ENCODE results near the gene DHX35.
A peak's percentile ranks its signal among the peaks of the same experiment; 100 is the strongest.

Gene DHX35

GRCh38 chr20:39036011-39036410, 73.9 kb downstream of the DHX35 start:
- H3K36me3 ChIP-seq (ENCODE audit: control insufficient read depth in 2 of 2, insufficient read depth in 1 of 2, low read length in 2 of 2): peaks cover 18 to 72% of the 10 kb centered on the region in 2 experiments
- H3K27ac ChIP-seq (ENCODE audit: extremely low read depth, low read depth, low read length): no peak overlapping the region
- ChIA-PET POLR2A (no interaction called here), CTCF (interaction anchor here (0.9 to 4.6 kb wide), 2 partner anchors 13 to 110 kb away, joined by 5 to 20 read pairs; partner anchors contain the start of gene FAM83D)
- no peak overlapping the region for H3K4me3 ChIP-seq (ENCODE audit: low read depth, low read length)
- H3K4me1 ChIP-seq (ENCODE audit: control insufficient read depth, insufficient read depth, low read length): no peaks in the 10 kb centered on the region
- TF ChIP-seq ZNF677 (tag by site-specific recombination; IDR thresholded peaks at IDR 0.05) (no peak), WT1 (tag by site-specific recombination; IDR thresholded peaks at IDR 0.05) (no peak), ZNF518A (tag by site-specific recombination; conservative IDR thresholded peaks at IDR 0.05; ENCODE audit: low read depth) (no peak), ZNF174 (tag by site-specific recombination; IDR thresholded peaks at IDR 0.05) (no peak), ZNF449 (tag by site-specific recombination; IDR thresholded peaks at IDR 0.05) (no peak)
- TF ChIP-seq, protein P1, sequence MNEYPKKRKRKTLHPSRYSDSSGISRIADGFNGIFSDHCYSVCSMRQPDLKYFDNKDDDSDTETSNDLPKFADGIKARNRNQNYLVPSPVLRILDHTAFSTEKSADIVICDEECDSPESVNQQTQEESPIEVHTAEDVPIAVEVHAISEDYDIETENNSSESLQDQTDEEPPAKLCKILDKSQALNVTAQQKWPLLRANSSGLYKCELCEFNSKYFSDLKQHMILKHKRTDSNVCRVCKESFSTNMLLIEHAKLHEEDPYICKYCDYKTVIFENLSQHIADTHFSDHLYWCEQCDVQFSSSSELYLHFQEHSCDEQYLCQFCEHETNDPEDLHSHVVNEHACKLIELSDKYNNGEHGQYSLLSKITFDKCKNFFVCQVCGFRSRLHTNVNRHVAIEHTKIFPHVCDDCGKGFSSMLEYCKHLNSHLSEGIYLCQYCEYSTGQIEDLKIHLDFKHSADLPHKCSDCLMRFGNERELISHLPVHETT (tag by site-specific recombination; IDR thresholded peaks at IDR 0.05): no peak
- H3K9me3 ChIP-seq (ENCODE audit: control insufficient read depth, insufficient read depth, low read depth, low read length): no peaks in the 10 kb centered on the region

DNA sequence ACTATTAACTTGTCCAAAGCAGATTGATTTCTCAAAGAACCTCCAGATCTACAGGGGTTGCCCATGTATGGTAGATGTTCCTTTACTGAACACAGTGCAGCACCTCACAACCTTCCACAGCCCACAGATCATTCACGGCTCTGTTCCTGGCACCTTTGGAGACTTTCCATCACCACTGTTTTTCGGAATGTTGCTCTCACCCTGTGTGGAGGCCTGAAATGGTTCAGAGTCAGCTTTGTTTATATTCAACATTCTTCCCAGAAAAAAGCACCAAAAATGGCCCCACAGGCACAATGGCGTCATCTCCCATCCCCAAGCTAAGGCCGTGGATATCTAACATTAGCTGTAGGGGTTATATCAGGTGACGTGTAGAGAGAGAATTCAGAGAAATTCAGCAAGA, 74.7 kb downstream of the DHX35 start:
- no peak overlapping the region for H3K4me3 ChIP-seq (ENCODE audit: low read depth, low read length)
- peaks cover 18 to 66% of the 10 kb centered on the region in 2 experiments for H3K36me3 ChIP-seq (ENCODE audit: control insufficient read depth in 2 of 2, insufficient read depth in 1 of 2, low read length in 2 of 2)
- H3K4me1 ChIP-seq (ENCODE audit: control insufficient read depth, insufficient read depth, low read length): no peaks in the 10 kb centered on the region
- ChIA-PET CTCF (interaction anchor here (4.6 kb wide), 1 partner anchor 12 kb away, joined by 20 read pairs; no protein-coding TSS in a partner anchor), POLR2A (no interaction called here)
- no peaks in the 10 kb centered on the region for H3K9me3 ChIP-seq (ENCODE audit: control insufficient read depth, insufficient read depth, low read depth, low read length)
- no peak overlapping the region for H3K27ac ChIP-seq (ENCODE audit: extremely low read depth, low read depth, low read length)
- TF ChIP-seq ZNF549 (tag by site-specific recombination; IDR thresholded peaks at IDR 0.05): no peak
- TF ChIP-seq ZNF791 (tag by site-specific recombination; IDR thresholded peaks at IDR 0.05): 0 out of 2 replicates have a peak, but pooled peaks have one; percentile 47

- peaks cover 18 to 72% of the 10 kb centered on the region in 2 experiments for H3K36me3 ChIP-seq (ENCODE audit: control insufficient read depth in 2 of 2, insufficient read depth in 1 of 2, low read length in 2 of 2)
- TF ChIP-seq ZNF354C (tag by site-specific recombination; IDR thresholded peaks at IDR 0.05; ENCODE audit: borderline replicate concordance, low read depth) (no peak), ZSCAN16 (tag by site-specific recombination; IDR thresholded peaks at IDR 0.05) (no peak), ZNF292 (tag by site-specific recombination; IDR thresholded peaks at IDR 0.05; ENCODE audit: borderline replicate concordance, low read depth) (no peak), ZFP41 (tag by site-specific recombination; IDR thresholded peaks at IDR 0.05; ENCODE audit: borderline replicate concordance) (no peak), ZNF157 (tag by site-specific recombination; IDR thresholded peaks at IDR 0.05) (no peak), ZNF169 (tag by site-specific recombination; IDR thresholded peaks at IDR 0.05) (no peak), FEZF1 (tag by site-specific recombination; IDR thresholded peaks at IDR 0.05) (no peak), ZNF112 (tag by site-specific recombination; IDR thresholded peaks at IDR 0.05) (no peak)
- TF ChIP-seq, protein P2, sequence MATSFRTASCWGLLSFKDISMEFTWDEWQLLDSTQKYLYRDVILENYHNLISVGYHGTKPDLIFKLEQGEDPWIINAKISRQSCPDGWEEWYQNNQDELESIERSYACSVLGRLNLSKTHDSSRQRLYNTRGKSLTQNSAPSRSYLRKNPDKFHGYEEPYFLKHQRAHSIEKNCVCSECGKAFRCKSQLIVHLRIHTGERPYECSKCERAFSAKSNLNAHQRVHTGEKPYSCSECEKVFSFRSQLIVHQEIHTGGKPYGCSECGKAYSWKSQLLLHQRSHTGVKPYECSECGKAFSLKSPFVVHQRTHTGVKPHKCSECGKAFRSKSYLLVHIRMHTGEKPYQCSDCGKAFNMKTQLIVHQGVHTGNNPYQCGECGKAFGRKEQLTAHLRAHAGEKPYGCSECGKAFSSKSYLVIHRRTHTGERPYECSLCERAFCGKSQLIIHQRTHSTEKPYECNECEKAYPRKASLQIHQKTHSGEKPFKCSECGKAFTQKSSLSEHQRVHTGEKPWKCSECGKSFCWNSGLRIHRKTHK (tag by site-specific recombination; IDR thresholded peaks at IDR 0.05): no peak
- TF ChIP-seq, protein P3, sequence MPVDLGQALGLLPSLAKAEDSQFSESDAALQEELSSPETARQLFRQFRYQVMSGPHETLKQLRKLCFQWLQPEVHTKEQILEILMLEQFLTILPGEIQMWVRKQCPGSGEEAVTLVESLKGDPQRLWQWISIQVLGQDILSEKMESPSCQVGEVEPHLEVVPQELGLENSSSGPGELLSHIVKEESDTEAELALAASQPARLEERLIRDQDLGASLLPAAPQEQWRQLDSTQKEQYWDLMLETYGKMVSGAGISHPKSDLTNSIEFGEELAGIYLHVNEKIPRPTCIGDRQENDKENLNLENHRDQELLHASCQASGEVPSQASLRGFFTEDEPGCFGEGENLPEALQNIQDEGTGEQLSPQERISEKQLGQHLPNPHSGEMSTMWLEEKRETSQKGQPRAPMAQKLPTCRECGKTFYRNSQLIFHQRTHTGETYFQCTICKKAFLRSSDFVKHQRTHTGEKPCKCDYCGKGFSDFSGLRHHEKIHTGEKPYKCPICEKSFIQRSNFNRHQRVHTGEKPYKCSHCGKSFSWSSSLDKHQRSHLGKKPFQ (tag by site-specific recombination; IDR thresholded peaks at IDR 0.05): no peak
Measured at GRCh38 chr20:39038047-39038446, 75.9 kb downstream of the DHX35 start.

More at GRCh38 chr20:39038047-39038446, 75.9 kb downstream of the DHX35 start:
- ChIA-PET POLR2A (interaction anchor here (0.6 kb wide), 1 partner anchor 1828 kb away, joined by 3 read pairs; no protein-coding TSS in a partner anchor), CTCF (interaction anchor here (0.6 to 4.6 kb wide), 4 partner anchors 11 to 145 kb away, joined by 3 to 20 read pairs (median 3); no protein-coding TSS in a partner anchor)
- Histone ChIP-seq H3K9me3 (ENCODE audit: control insufficient read depth, insufficient read depth, low read depth, low read length) (no peaks in the 10 kb centered on the region), H3K27ac (ENCODE audit: extremely low read depth, low read depth, low read length) (no peak overlapping the region), H3K4me1 (ENCODE audit: control insufficient read depth, insufficient read depth, low read length) (no peaks in the 10 kb centered on the region), H3K4me3 (ENCODE audit: low read depth, low read length) (no peak overlapping the region)

Data from HEK293 (cell line).